ENCODE data around the gene UBE2E3. TPM values are rescaled to one million over a fixed set of nuclear protein-coding genes. Genes with fewer than 3 reads are reported as not detected.

UBE2E3 gene
- total and polyA plus RNA-seq, 4 donors, result 21.3 to 51.5 (median 32.0) TPM

GRCh38 chr2:181063696-181064095, 83.3 kb downstream of the UBE2E3 start:
- Histone ChIP-seq H3K4me1 (ENCODE audit: control insufficient read depth in 4 of 4, insufficient read depth in 4 of 4, low read length in 3 of 4) (no peaks in the 10 kb centered on the region), H3K4me3 (ENCODE audit: low read depth in 1 of 3, low read length in 3 of 3) (no peak overlapping the region), H3K9me3 (ENCODE audit: control insufficient read depth in 4 of 4, low read length in 3 of 4) (no peaks in the 10 kb centered on the region), H3K36me3 (ENCODE audit: control insufficient read depth in 4 of 4, insufficient read depth in 3 of 4, low read depth in 1 of 4, low read length in 3 of 4) (peaks cover 0 to 2% (median 0%) of the 10 kb centered on the region in 4 donors), H3K9ac (ENCODE audit: low read depth in 1 of 2, low read length in 2 of 2) (no peak overlapping the region), H3K27ac (ENCODE audit: low read depth in 1 of 2, low read length in 2 of 2) (no peak overlapping the region), H3K27me3 (ENCODE audit: control insufficient read depth in 4 of 4, insufficient read depth in 4 of 4, low read length in 3 of 4) (no peaks in the 10 kb centered on the region)
- TF ChIP-seq FOXA2 (IDR thresholded peaks at IDR 0.05) (no peak), RXRA (IDR thresholded peaks at IDR 0.05) (no peak), HNF4A (conservative IDR thresholded peaks at IDR 0.05) (no peak), RAD21 (IDR thresholded peaks at IDR 0.05) (no peak), TAF1 (conservative IDR thresholded peaks at IDR 0.05) (no peak), HNF4G (IDR thresholded peaks at IDR 0.05) (no peak), SP1 (IDR thresholded peaks at IDR 0.05) (no peak), REST (IDR thresholded peaks at IDR 0.05) (no peak), MAX (IDR thresholded peaks at IDR 0.05) (no peak)
- WGBS, result 2% methylated on average over 1 of the region's 1 CpG
- no peak for DNase-seq (ENCODE audit: low spot score)

DNA sequence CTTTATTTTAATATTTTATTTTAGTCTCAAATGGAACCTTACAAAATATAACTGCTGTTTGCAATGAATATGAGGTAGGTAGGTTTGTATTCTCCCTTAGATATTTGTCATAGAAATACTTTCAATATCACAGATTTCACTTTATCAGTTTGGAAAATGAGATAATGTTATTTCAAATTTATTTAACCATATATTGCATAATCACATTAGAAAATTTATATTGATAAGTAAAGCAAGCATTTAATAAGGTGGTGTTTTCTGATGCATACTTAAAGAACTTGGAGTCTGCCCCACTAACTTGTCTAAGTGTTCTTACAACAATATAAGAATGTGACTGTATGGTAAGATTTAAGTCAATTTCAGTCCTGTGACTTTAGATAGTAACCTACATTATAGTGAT, 85.1 kb downstream of the UBE2E3 start:
- TF ChIP-seq, protein P1, sequence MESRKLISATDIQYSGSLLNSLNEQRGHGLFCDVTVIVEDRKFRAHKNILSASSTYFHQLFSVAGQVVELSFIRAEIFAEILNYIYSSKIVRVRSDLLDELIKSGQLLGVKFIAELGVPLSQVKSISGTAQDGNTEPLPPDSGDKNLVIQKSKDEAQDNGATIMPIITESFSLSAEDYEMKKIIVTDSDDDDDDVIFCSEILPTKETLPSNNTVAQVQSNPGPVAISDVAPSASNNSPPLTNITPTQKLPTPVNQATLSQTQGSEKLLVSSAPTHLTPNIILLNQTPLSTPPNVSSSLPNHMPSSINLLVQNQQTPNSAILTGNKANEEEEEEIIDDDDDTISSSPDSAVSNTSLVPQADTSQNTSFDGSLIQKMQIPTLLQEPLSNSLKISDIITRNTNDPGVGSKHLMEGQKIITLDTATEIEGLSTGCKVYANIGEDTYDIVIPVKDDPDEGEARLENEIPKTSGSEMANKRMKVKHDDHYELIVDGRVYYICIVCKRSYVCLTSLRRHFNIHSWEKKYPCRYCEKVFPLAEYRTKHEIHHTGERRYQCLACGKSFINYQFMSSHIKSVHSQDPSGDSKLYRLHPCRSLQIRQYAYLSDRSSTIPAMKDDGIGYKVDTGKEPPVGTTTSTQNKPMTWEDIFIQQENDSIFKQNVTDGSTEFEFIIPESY (IDR thresholded peaks at IDR 0.05), result no peak
- no peak for TF ChIP-seq HNF4G (IDR thresholded peaks at IDR 0.05)
- no peak for TF ChIP-seq FOXA2 (IDR thresholded peaks at IDR 0.05)
- no peak for TF ChIP-seq RAD21 (IDR thresholded peaks at IDR 0.05)
- no peak for TF ChIP-seq GABPA (IDR thresholded peaks at IDR 0.05 in 1 of 2, conservative IDR thresholded peaks at IDR 0.05 in 1 of 2)
- TF ChIP-seq RXRA (IDR thresholded peaks at IDR 0.05), result no peak
- no peak for TF ChIP-seq EGR1 (IDR thresholded peaks at IDR 0.05; ENCODE audit: low read depth in 2 of 2)
- no peak for TF ChIP-seq REST (IDR thresholded peaks at IDR 0.05)
- TF ChIP-seq NR2F2 (IDR thresholded peaks at IDR 0.05), result no peak
- TF ChIP-seq JUND (IDR thresholded peaks at IDR 0.05), result no peak
- TF ChIP-seq, protein P2, sequence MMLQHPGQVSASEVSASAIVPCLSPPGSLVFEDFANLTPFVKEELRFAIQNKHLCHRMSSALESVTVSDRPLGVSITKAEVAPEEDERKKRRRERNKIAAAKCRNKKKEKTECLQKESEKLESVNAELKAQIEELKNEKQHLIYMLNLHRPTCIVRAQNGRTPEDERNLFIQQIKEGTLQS (IDR thresholded peaks at IDR 0.05), result no peak
- TF ChIP-seq YY1 (IDR thresholded peaks at IDR 0.05), result no peak
- no peak for TF ChIP-seq HNF4A (conservative IDR thresholded peaks at IDR 0.05)
- no peak overlapping the region for H3K4me3 ChIP-seq (ENCODE audit: low read depth in 1 of 3, low read length in 3 of 3)
- no peak for DNase-seq (ENCODE audit: low spot score)
- no peak overlapping the region for H3K27ac ChIP-seq (ENCODE audit: low read depth in 1 of 2, low read length in 2 of 2)
- H3K36me3 ChIP-seq (ENCODE audit: control insufficient read depth in 4 of 4, insufficient read depth in 3 of 4, low read depth in 1 of 4, low read length in 3 of 4), result no peaks in the 10 kb centered on the region
- no peaks in the 10 kb centered on the region for H3K4me1 ChIP-seq (ENCODE audit: control insufficient read depth in 4 of 4, insufficient read depth in 4 of 4, low read length in 3 of 4)
- no peak overlapping the region for H3K9ac ChIP-seq (ENCODE audit: low read depth in 1 of 2, low read length in 2 of 2)
- no peaks in the 10 kb centered on the region for H3K9me3 ChIP-seq (ENCODE audit: control insufficient read depth in 4 of 4, low read length in 3 of 4)
- no peaks in the 10 kb centered on the region for H3K27me3 ChIP-seq (ENCODE audit: control insufficient read depth in 4 of 4, insufficient read depth in 4 of 4, low read length in 3 of 4)

All from liver (tissue), 9 donors.